HG03066 (cell line): ENCODE measurements around the gene PRICKLE2.

Experiments used
- ATAC-seq: cut with Tn5 transposase; IDR thresholded peaks from one replicate; pipeline ENCODE4 v1.9.1; 2021; ENCODE audit warnings: low read depth; ENCODE audit not compliant: unreplicated experiment

Gene PRICKLE2

GRCh38 chr3:64138656-64139375 lies 86.5 kb downstream of the PRICKLE2 start:
- no peak for ATAC-seq

- ATAC-seq: no peak
These were observed 87.2 kb downstream of the PRICKLE2 start for GRCh38 chr3:64138046-64138445.

- no peak for ATAC-seq
These were observed 90.4 kb downstream of the PRICKLE2 start for GRCh38 chr3:64134882-64135281.

GRCh38 chr3:64133987-64134386 lies 91.3 kb downstream of the PRICKLE2 start:
- no peak for ATAC-seq

GRCh38 chr3:64133272-64133671 lies 92.0 kb downstream of the PRICKLE2 start:
- no peak for ATAC-seq

GRCh38 chr3:64131725-64132469 lies 93.4 kb downstream of the PRICKLE2 start:
- no peak for ATAC-seq

- no peak for ATAC-seq
These were observed 94.8 kb downstream of the PRICKLE2 start for GRCh38 chr3:64130436-64130835.

- ATAC-seq: no peak
These were observed 95.7 kb downstream of the PRICKLE2 start for GRCh38 chr3:64129581-64129980.

- ATAC-seq: no peak
These were observed 96.2 kb downstream of the PRICKLE2 start for GRCh38 chr3:64129106-64129505.

- no peak for ATAC-seq
These were observed 99.7 kb downstream of the PRICKLE2 start for GRCh38 chr3:64125561-64125960.

- no peak for ATAC-seq
These were observed 101.3 kb downstream of the PRICKLE2 start for GRCh38 chr3:64123931-64124330.

GRCh38 chr3:64122476-64122875 lies 102.8 kb downstream of the PRICKLE2 start:
- no peak for ATAC-seq

GRCh38 chr3:64121750-64122311 lies 103.4 kb downstream of the PRICKLE2 start:
- no peak for ATAC-seq

GRCh38 chr3:64120876-64121275 lies 104.4 kb downstream of the PRICKLE2 start:
- ATAC-seq: no peak

GRCh38 chr3:64117483-64117882 lies 107.8 kb downstream of the PRICKLE2 start:
- no peak for ATAC-seq

- no peak for ATAC-seq
These were observed 110.6 kb downstream of the PRICKLE2 start for GRCh38 chr3:64114651-64115050.

GRCh38 chr3:64111872-64112271 lies 113.4 kb downstream of the PRICKLE2 start:
- no peak for ATAC-seq

GRCh38 chr3:64111083-64111482 lies 114.2 kb downstream of the PRICKLE2 start:
- ATAC-seq: no peak

GRCh38 chr3:64110071-64110470 lies 115.2 kb downstream of the PRICKLE2 start:
- ATAC-seq: no peak

GRCh38 chr3:64109438-64109837 lies 115.8 kb downstream of the PRICKLE2 start:
- no peak for ATAC-seq

- ATAC-seq: no peak
These were observed 116.4 kb downstream of the PRICKLE2 start for GRCh38 chr3:64108784-64109317.
